ENCODE results near the gene MRPL49.
"Not testable (repeated sequence)": the region's sequence is repeated elsewhere in the genome, so short reads cannot be mapped to it uniquely, and the experiment has no call there.

Gene MRPL49

DNA sequence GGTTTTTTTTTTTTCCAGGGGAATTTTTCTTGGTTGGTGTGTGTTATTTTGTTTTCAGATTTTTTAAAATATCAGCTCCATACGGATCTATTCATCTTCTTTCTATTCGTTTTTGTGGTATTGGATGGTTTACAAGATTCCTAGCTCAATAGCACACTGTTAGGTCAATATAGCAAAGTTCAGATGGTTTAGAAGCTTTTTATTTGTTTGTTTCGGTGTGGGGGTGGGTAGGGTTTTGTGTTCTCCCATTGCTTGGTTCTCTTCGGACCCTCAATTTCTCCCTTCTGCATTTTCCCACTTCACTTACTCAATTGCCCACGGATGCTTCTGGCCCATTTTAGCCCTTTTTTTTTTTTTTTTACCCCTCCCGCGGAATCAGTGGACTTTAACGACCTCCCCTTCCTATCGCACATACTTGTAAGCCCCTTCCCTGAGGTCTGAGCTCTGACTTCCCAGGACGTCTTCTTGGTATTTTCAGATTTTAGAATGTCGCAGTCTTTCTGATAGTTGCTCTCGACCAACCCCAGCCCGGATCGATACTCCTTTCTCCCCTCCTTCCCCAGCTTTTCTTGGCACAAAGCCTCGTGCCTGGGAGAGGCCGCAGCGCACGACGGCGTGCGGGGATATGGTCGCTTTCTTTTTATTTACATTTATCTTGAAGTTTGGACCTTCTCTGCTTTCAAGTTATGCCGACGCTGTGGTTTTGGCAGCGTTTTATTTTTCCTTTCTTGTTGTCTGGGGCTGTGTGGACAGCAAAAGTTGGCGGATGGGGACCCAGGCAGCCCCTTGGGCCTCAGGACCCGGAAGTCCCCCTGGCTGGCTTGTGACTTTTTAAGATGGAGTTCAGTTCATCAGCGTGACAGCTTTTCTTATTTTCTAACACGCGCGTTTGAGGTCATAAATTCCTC, 43.5 kb downstream of the MRPL49 start:
- no peak for DNase-seq (ENCODE audit: low spot score)

- no peak for DNase-seq (ENCODE audit: low spot score)
Observed at GRCh38 chr11:65166893-65167292, 44.8 kb downstream of the MRPL49 start.

- no peak for DNase-seq (ENCODE audit: low spot score)
Observed at GRCh38 chr11:65167656-65168055, 45.5 kb downstream of the MRPL49 start.

- DNase-seq (ENCODE audit: low spot score): no peak
Observed at GRCh38 chr11:65169164-65169641, 47.1 kb downstream of the MRPL49 start.

DNA sequence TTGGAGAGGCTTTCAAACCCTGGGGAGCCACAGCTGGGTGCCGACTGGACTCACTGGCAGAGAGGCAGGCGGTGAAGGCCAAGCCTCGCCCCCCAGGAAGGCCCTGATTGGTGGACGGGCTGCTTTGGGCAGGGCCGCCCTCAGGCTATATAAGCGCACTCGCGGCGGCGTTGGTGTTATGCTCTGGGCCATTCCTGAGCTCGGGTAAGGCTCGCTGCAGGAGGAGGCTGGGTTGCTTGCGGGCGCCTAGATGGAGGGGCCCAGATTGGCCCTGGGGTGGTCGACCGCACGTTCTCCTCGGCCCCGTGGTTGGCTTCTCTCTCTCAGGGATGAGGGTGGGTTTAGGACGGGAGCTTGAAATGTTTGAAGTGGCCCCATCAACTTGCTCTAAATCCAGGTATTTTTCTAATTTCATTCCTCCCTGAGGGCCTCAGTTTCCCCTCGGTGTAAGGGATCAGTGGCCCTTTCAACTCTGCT, 48.0 kb downstream of the MRPL49 start, which contains the start of gene SPDYC:
Gene SPDYC, plus strand, starts transcription at position 176 of the 477 bp plus-strand sequence. CDS start 1,125 bp downstream, outside the sequence.
- no peak for DNase-seq (ENCODE audit: low spot score)

- no peak for DNase-seq (ENCODE audit: low spot score)
Observed at GRCh38 chr11:65172600-65172999, 50.5 kb downstream of the MRPL49 start.

- not testable (repeated sequence) for DNase-seq (ENCODE audit: low spot score)
Observed at GRCh38 chr11:65174571-65175010, 52.5 kb downstream of the MRPL49 start.
